Cardiac septum (tissue), 1 donor: Measurements from ENCODE around the gene ADAMTS18. TPM values are rescaled to one million over a fixed set of nuclear protein-coding genes. Genes with fewer than 3 reads are reported as not detected.

Source experiments
- DNase-seq: peaks from one replicate; pipeline ENCODE4 v3.0.0-alpha.2; 2020; ENCODE audit warnings: low spot score
- intact Hi-C: fragments of 100-400 bp; cut with DNase I; formaldehyde crosslinking; loops from one replicate; pipeline ENCODE4 v1.14.0; 2022
- total RNA-seq: library from RNA; stranded (reverse); fragmentation: NEBNext Ultra II Directional; extraction: Animal tissue kit (Norgen Biotek cat#: 25700); gene quantifications from one replicate; pipeline ENCODE4 v1.2.1, GENCODE V29; 2021
- donor health status: DM: no; HTN: no; CAD: no.

Gene ADAMTS18
- total RNA-seq, 1 donor from 2014 or later: not detected

DNA sequence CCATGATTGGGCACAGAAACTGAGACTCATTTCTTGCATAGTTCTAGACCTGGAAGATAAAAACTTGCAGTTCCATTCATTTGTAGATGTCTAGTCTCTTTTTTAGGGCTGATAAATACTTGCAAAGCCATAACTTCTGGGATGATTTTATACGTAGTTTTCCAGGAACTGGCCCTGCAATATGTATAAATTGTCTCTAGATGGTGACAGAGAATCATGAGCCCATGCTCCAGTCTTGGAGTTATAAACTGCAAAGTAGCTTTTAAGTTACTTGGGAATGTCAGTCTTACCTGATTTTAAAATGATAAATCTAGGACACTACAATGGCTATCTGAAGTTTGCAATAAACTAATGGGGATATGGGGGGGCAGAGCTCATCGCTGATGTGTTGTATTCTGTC, 3.0 kb upstream of the ADAMTS18 start:
- DNase-seq: no peak
- intact Hi-C loops: no loop called here

DNA sequence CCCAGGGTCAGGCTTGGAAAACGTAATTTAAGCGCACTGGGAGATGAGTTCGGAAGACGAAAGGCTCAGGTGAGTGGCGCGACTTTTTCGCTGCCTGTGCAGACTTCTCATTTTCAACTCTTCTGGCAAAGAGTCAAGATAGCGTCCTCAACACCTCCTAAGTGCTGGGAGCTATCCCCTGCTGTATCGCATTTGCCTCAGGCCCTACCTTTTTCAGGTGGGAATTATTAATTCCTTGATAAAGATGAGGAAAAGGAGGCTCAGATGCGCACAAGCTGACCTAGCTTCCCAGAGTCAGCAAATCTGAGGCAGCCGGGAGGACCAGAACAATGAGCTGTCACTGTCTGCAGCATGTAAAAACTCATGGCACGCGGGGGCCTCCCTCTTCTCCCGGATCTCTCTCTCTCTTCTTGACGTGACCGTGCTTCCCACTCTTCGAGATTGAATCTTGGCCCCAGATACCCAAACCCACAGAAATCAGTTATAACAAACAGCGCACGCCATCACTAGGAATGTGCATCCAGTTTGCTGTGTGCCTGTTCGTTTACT, 512 bp upstream of the ADAMTS18 start:
- intact Hi-C loops: no loop called here
- DNase-seq: no peak

DNA sequence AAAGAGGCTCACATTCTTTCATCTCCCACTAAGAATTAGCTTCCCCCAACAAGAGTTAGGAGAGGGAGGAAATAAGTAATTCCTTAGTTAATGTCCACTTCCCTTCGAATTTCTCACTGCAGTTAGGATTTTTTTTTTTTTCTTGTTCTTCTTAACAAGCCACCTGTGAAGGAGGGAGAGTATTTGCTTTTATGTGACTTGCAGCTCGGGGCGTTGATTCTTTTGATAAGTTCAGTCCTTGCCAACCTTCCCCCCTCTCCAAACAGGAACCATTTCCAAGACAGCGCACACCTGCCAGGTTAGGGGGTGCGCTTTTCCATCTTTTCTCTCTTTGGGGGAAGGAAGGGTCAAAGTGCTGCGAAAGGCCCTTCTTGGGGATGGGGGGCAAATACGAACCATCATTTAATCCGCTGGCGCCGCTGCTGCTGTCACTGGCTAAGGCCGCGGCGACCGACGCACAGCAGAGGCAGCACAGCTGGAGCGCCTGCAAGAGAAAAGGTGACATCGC, 758 bp downstream of the ADAMTS18 start:
- no peak for DNase-seq
- intact Hi-C loops: no loop called here

DNA sequence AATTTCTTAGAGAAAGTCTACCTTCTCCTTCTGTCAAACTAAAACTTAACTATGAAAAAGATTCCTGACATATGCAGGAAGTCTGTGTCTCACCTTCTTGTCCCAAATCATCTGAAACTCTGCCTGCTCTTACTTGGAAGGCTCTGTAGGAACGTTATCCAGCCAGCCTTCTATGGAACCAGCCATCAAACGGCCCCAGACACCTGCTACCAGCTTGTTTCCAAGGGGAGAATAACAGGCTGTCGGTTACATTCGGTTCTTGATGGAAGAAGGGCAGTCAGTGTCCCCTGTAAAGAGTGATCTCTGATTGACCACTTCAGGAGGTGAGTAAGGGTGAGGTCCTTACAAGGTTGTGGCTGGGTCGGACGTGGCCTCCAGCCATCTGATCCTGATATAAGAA, 1.7 kb downstream of the ADAMTS18 start:
- intact Hi-C loops: no loop called here
- DNase-seq: no peak

DNA sequence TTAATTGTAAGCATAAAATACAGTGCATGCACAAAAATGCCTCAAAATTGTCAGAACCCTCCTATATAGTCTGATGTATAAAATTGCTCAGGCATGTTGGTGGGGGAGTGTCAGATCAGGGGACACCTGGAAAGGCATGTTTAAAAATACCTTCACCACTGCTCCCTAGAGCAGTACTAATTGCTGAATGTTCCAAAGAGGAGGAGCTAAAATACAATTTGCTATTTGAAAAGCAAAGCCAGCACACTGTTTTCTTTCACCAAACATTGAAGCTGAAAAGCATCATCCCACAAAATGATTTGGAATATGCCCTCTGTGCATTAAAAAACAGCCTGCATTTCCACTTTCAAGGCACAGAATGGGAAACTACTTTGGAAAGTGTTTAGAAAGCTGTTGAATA, 2.6 kb downstream of the ADAMTS18 start:
- intact Hi-C loops: no loop called here
- DNase-seq: no peak

DNA sequence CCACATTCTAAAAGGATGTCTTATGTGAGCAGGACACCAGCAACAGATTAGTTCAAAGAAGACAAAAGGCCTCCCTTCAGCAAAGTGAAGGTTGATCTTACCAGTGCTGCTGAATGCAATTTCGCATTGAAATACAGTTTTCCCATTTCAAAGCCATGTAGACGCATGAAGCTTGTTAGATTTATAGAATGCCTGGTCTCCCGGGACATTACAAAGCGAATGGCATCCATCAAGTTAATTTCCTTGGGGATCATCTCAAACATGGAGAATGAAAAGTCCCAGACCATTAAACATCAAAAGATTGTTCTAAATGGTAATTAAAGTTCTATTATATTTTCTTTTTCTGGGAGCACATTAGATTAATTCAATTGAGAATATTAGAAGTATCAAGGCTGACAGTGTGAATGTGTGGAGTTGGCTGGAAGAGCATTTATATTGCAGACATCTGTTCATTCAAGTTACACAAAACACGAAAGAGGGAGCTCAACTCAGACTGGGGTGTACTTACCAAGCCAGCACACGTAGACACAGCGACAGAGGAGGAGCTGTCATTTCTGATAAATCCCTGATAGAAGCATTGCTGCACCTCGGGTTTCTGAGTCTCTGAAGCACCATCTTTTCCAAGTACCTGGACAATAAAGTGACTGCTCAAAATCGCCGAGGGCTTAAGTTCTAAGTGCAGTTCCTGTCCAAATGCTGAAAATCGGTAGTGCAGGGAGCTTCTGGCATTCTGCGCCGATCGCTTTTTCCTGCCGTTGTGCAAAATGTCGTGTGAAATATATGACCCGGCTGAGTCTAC, 3.8 kb downstream of the ADAMTS18 start:
- intact Hi-C loops: no loop called here
- no peak for DNase-seq

DNA sequence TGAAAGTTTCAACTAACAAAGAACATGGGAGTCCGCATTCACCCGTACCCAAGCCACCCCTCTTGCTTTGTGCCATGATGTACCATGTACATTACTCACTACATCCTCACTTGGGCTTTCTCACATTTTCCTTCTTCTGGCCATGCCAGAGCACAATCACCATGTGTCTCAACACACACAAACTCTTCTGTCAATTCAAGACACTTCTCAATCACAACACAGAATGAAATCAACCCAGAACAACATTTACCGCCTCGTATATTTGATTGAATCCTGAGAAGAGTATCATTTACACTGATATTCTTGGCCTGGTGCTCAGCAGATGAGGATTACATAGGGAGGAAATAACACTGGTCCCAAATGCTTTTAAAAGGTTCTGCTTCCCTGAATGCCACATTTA, 4.5 kb downstream of the ADAMTS18 start:
- DNase-seq: no peak
- intact Hi-C loops: no loop called here

DNA sequence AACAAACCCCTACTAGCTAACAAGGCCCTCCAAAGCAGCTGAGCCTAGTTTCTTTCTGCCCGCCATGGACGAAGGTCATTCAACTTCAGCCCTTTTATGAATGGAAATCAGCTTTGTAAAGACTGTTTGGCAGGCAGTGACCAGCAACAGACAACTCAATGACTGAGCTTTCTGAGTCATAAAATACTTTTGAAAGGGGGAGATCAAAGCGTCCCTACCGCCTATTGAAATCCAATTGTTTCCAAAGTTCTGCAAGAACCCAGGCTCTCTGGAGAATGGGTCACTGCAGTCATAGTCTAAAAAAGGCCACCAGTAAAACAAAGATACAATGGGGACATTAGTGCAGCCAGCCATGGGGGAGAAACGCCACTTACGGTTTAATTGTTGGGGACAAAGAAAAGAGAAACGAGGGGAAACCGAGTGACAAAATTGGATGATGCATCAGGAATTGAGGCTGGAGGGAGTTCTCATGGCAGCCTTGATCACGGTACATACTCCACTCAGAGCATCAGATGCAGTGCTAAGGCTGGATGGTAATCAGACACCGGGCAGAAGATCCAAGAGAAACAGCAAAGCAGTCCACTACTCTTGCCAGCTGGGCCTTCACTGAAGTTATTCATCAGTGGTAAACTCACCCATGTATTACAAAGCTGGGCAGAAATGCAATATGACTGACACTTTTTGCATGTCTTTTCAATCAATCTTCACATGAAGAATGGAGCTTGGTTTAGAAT, 9.8 kb downstream of the ADAMTS18 start:
- intact Hi-C loops: no loop called here
- no peak for DNase-seq

DNA sequence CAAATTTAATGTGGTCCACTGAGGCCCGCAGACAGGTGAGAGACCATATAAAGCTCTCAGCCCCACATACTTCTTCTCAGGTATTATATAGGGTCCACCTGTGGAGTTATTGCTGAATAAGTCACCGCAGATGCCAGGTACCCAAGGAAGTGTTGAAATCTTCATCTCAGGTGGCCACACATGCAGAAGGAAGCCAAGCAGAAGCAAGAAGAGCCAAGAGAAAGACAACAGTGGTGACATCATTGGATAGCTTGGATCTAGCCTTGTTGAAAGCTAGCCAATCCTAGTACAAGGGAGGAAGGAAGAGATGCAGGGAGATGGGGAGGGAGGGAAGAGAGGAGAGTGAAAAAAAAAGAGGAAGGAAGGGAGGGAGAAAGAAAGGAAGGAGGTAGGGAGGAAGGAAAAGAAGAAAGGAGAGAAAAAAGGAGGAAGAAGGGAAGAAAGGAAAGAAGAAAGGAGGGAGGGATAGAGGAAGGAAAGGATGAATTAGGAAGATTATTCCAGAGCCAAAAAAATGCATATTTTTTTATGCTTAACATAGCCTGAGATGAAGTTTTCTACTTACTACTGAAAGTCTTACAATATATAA, 12.5 kb downstream of the ADAMTS18 start:
- intact Hi-C loops: no loop called here
- DNase-seq: no peak

DNA sequence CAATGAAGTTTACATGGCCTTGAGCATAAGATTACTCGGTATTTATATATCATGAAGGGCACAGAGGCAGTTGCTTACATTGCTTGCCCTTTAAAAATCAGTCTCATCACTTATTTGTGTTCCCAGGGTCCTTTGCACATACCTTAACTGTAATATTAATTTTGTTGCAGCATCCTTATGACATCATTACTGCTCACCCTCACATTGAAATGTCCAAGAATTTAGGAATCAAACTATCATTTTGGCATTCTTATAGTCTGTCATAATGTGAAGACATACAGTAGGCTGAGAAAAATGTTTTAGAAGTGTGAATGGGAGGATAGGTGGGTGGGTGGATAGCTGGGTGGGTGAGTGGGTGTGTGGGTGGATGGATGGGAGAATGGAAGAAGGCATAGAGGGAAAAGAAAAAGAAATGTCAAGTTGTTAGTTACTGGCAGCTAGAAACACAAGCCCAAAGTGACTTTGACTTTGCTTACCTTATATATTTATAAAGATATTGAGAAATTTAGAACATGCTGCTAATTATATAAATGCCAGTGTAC, 17.8 kb downstream of the ADAMTS18 start:
- DNase-seq: no peak
- intact Hi-C loops: no loop called here

DNA sequence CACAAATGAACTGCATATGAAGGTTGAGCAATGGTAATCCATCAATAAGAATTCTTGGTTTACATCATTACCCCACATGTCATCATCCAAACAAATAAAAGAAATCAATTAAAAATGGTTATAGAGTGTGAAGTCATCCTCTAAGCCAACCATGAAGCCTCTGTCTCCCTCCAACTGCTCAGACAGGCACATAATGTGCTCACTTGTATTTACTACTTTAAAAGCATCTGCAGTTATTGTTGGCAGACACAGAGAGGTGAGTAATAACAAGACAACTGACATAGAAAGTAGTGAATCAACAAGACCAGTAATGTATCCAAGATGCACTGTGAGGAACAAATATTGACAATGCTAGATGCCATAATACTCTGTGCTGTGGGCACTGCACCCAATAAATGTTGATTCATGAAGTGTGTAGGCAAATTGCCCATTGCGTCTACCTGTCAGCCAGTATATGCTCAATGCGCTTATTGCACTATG, 20.0 kb downstream of the ADAMTS18 start:
- no peak for DNase-seq
- intact Hi-C loops: no loop called here

DNA sequence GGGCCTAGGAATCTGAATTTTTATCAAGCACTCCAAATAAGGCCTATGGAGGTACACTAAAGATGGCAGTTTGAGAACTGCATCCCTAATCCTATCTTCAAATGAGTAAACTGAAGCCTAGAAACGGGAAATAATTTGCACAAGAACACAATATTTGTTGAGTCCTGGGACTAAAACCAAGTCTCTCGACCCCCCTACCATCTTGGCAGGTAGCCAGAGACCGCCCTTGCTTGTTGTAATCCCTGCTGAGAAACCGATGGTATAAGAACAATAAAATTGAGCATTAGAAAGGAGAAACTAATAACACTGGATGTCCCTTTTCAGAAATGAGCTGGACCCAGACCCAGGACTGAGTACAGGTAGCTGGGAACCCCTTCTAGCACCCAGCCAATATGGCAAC, 24.4 kb downstream of the ADAMTS18 start:
- no peak for DNase-seq
- intact Hi-C loops: no loop called here

DNA sequence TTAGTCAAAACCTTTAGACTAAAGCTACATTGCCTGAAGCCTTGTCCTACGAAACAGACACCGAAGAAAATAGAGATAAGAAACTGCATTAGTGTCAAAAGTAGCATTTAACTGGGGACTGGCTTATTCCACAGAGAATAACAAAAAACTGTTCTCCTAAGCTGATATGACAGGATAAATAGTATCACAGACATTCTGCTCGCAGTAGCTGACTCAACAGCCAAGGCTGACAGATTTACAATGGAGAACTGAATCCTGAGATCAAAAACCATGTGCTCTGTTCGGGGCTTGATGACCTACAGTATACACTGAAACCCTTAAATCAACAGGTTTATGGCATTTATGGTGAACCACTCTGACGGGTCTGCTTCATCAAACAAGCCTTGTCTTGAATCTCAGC, 25.5 kb downstream of the ADAMTS18 start:
- intact Hi-C loops: no loop called here
- no peak for DNase-seq

DNA sequence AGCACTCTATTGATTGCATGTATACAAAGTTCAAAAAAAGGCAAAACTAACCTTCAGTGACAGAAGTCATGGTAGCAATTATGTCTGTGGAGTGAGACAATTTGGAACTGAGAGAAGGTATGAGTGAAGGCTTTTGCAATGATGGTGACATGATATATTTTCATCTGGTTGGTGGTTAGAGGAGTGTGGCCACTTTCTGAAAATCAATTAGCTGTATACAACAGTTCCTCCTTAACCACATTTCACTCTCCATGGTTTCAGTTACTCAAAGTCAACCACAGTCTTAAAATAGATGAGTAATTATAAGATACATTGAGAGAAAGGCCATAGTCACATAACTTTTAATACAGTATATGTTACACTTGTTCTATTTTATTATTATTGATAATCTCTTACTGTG, 26.2 kb downstream of the ADAMTS18 start:
- intact Hi-C loops: no loop called here
- DNase-seq: no peak

DNA sequence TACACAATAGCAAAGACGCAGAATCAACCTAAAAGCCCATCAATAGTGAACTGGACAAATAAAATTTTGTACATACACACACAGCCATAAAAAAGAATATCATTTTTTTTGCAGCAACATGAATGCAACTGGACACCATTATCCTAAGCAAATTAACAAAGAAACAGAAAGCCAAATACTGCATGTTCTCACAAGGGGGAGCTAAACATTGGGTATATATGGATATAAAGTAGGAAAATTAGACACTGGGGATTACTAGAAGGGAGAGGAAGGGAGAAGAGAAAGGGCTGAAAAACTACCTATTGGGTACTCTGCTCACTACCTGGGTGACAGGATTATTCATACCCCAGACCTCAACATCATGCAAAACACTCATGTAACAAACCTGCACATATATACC, 28.2 kb downstream of the ADAMTS18 start:
- DNase-seq: no peak
- intact Hi-C loops: no loop called here

DNA sequence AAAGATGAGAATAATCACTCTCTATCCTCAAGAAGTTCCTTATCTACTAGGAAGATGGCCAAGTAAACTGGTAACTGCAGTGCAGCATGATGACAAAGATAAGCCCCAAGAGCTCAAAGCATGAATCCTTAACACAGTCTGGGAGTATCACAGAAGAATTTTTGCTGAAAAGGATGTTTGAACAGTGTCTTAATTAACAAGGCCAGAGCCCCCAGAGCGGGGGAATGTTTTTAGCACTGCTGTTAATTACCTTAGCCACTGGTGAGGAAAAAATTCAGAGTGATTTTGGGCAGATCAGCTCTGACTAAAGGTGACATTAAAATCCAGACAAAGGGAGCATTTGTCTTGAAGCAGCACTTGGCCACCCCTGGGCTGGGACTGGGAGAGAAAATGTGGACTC, 30.1 kb downstream of the ADAMTS18 start:
- intact Hi-C loops: no loop called here
- no peak for DNase-seq

DNA sequence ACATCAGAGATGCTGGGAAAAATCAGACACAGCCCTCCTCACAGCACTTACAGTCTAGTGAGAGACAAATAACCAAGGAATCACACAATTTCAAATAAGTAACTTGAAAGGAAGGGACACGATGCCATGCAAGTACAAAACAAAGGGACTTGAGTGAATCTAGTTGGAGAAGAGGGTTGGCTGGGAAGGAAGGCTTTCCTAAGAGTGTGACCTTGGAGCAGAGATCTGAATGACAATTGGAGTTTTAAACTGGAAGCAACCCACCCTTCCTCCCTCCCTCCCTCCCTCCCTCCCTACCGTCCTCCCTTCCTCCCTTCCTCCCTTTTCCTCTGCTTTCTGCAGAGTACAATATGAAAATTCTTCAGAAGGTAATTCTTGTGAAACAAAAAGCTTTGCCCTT, 31.1 kb downstream of the ADAMTS18 start:
- no peak for DNase-seq
- intact Hi-C loops: no loop called here

DNA sequence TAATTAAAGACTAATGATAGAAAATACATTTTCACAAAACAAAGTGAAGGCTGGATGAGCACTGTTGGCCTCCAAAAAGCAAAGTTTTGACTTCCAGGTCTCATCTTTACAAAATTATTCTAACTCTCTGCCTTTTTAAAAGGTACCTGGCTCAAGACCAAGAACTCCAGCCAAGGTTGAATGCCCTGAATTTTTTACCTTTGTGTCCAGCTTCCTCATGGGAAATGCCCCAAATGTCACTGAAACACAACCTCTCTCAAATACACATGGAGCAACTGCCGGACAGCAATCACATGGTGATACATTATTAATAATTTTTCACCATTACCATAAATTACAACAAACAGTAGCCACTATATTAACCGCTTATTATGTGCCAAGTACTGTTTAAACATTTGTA, 32.2 kb downstream of the ADAMTS18 start:
- DNase-seq: no peak
- intact Hi-C loops: no loop called here

DNA sequence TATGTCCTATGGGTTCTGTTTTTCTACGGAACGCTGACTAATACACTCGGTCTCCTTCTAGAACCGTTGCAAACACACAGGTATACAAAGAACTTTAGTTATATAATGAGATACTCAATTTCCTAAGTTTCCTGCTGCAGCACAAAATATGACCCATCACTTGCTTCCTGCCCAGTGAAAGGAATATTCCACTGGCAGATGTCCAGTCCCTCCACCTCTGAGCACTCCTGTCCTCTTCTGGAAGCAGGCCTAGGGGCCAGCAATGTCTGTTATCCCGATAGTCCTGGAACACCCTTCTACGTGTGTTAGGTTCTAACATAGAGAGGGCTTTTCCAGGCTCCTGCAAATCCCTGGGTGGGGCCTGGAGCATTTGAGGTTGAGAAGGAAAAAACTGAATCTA, 32.7 kb downstream of the ADAMTS18 start:
- DNase-seq: no peak
- intact Hi-C loops: no loop called here

DNA sequence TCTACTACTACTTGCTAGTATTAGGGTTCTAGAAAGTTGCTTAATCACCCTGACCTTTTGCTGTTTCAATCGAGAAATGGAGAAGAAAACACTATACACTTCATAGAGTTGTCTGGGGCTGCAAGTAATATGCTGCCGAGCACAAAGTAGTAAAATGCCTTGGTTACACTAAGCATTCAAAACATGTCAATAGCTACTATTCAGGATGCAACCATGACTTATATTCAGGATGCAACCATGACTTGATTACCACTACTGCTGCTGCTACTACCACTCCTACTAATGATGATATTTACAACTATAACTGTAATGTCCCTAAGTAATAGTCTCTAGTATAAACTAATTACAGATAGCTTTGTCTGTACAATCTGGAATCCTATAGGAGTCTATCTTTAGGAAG, 35.3 kb downstream of the ADAMTS18 start:
- intact Hi-C loops: no loop called here
- no peak for DNase-seq
